GM21515 (cell line): ENCODE results near the gene HSPA1L.
"Not testable (repeated sequence)": the region's sequence is repeated elsewhere in the genome, so short reads cannot be mapped to it uniquely, and the experiment has no call there.

Experiments used
- ATAC-seq: cut with Tn5 transposase; IDR thresholded peaks from one replicate; pipeline ENCODE4 v1.9.1; 2021; ENCODE audit not compliant: unreplicated experiment

HSPA1L gene

DNA sequence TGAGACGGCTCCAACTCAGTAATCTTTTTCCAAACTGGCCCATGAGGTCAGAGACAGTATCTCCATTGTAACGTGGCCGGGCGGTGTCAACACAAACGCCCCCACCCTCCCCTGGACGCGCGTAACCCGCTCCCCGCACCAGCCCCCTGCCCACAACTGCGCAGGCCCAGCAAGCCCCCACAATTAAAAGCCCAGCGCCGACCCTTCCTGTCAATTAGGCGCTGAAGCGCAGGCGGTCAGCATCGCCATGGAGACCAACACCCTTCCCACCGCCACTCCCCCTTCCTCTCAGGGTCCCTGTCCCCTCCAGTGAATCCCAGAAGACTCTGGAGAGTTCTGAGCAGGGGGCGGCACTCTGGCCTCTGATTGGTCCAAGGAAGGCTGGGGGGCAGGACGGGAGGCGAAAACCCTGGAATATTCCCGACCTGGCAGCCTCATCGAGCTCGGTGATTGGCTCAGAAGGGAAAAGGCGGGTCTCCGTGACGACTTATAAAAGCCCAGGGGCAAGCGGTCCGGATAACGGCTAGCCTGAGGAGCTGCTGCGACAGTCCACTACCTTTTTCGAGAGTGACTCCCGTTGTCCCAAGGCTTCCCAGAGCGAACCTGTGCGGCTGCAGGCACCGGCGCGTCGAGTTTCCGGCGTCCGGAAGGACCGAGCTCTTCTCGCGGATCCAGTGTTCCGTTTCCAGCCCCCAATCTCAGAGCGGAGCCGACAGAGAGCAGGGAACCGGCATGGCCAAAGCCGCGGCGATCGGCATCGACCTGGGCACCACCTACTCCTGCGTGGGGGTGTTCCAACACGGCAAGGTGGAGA, at the start of gene HSPA1L, which contains the start of gene HSPA1A:
Gene HSPA1L, minus strand, starts transcription at position 259 of the 814 bp plus-strand sequence. CDS start 3,311 bp downstream, outside the sequence.
Gene HSPA1A, plus strand, starts transcription at position 519 of the 814 bp plus-strand sequence. Its CDS starts 214 bp downstream, at position 733.
- ATAC-seq, result peak; percentile 39

DNA sequence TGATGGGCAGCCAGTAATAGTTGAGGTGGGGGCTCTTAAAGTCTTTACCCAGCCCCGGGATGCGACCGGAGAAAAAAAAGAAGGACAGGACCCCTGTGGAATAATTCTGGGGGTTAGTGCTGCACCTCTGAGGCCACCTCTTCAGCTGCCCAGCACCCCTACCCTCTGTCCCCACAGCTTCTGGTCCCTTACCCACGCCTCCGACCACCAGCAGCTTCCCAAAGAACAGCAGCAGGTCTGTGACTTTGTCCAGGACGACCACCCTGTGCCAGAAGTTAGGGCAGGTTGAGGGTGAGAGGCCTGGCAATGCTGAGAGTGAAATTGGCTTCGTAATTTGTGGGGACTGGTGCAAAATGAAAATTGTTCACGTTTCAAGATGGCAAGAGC, 49.7 kb upstream of the HSPA1L start:
- ATAC-seq, result no peak

DNA sequence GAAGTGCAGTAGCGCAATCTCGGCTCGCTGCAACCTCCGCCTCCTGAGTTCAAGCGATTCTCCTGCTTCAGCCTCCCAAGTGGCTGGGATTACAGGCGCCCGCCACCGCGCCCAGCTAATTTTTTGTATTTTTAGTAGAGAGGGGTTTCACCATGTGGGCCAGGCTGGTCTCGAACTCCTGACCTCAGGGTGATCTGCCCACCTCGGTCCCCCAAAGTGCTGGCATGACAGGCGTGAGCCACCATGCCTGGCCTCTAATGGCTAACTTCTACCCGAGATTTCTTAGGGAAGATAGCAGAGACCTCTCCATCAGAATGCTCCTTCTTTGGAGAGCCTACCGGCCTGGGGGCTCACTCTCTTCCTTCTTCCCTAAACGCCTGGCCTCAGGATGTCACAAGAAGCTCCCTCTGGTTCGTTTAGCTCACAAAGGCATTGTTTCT, 49.1 kb upstream of the HSPA1L start:
- ATAC-seq, result not testable (repeated sequence)

DNA sequence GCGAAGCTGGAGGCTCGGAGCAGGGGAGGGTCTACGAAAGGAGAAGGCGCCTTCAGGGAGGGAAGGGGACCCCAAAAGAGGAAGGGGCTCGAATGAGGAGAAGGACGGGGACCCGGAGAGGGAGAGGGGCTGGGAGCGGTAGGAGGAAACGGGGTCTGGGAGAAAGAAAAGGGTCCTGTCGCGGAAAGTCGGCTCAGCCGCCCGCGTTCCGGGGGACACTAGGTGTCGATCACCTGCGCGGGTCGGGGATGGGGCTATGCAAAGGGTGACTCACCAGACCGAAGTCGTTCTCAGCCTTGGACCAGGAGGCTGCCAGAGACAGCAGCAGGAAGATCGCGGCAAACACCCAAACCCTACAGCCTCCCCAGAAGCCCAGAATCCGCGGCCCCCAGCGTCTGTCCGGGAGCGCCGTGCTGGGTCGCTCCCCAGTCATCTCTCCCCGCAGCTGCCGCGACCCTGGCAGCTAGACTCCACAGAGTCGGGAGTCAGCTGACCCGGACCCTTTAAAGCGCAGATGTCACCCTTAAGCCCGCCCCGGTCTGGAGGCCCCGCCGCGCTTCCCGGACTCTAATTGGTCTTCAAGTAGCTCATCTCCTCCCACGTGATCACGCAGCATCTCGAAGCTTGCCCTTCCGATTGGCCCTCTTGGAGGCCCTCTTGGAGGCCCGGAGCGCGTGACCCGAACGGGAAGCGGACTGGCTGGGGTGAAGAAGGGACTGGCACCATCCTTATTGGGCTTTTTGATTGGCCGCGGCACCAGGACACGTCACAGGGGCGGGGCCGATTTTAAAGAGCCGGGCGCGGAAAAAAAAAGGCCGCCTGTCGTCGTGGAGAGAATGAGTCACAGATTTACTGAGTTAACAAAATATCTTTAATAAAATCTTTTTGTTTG, 47.5 kb upstream of the HSPA1L start, which contains the start of gene NEU1:
Gene NEU1, minus strand, starts transcription at position 478 of the 892 bp plus-strand sequence. Its CDS starts 45 bp downstream, at position 433.
- ATAC-seq, result peak; percentile 88

DNA sequence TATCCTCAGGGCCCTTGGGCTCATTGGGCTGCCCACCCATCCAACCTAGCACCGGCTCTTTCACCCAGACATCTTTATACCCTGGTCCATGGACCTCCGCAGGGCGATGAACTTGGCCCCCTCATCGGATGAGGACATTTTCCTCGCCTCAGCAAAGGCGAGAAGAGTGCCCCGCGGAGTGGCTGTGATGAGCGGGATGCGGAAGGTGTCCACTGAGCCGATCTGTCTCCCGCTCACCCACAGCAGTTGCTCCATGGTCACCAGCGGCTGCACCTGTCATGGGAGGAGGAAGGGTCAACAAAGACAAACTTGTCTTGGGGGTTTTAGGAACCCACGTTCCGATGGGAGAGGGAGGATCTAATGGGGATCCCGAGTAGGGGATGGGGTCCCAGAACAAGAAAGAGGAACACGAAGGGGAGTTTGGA, 46.8 kb upstream of the HSPA1L start:
- ATAC-seq, result no peak

DNA sequence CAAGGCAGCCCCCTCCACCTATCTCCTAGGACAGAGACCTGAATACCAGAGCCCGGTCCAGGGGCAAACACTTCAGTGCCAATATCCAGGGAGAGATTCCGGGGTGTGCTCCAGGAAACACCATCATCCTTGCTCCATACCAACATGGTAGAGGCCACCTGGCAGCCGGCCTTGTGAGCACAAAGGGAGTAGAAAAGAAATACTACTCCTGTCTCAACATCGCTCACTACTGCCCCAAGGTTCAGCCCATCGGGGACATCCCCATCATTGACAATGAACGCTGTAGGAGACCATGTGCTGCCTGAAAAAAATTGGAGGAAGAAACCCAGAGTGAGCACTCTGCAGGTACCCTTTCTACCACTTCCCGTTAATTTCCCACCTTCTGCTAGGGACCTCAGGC, 46.1 kb upstream of the HSPA1L start:
- ATAC-seq, result no peak

DNA sequence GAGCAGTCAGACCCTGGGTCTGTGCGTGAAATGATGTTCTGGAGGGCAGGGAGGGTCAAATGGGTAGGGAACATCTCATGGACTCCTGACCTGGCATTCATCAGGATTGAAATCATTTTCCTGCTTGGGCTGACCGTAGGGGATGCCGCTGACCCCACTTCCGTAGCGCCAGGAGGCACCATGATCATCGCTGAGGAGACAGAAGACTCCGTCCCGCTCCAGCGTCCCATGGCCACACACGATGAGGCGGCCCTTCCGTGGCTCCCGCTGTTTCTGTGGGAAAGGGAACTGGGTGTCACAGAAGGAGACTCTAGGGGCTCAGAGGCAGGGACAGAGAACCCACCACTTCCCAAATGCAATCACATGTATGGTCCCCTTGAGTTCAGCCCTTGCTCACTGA, 45.3 kb upstream of the HSPA1L start:
- no peak for ATAC-seq

DNA sequence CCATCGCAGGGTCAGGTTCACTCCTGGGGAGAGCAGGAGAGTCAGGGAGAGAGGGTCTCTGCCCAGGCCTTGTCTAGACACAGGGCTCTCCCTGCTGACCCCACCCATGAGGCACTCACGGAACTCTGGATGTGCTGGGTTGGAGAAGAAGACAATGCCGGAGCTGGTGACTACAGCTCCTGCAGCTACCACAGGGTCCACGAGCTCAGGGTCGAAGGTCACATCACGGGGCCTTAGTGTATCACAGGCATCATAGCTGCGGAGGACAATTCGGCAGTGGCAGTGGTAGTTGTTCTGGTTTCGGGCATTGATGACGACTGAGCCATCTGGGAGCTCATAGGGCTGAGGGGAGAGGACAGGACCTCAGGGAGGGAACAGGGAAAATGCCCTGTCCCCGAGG, 44.8 kb upstream of the HSPA1L start:
- no peak for ATAC-seq

DNA sequence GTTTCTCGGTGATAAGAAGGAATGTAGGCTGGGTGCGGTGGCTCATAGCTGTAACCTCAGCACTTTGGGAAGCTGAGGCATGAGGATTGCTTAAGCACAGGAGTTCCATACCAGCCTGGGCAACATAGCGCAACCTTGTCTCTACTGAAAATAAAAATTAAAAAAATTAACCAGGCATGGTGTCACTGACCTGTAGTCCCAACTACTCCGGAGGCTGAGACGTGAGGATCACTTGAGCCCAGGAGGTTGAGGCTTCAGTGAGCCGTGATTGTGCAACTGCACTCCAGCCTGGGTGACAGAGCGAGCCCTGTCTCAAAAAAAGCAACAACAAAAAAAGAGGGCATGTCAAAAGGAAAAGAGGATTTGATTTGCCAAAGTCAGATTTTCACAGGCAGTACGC, 43.6 kb upstream of the HSPA1L start:
- ATAC-seq, result no peak

DNA sequence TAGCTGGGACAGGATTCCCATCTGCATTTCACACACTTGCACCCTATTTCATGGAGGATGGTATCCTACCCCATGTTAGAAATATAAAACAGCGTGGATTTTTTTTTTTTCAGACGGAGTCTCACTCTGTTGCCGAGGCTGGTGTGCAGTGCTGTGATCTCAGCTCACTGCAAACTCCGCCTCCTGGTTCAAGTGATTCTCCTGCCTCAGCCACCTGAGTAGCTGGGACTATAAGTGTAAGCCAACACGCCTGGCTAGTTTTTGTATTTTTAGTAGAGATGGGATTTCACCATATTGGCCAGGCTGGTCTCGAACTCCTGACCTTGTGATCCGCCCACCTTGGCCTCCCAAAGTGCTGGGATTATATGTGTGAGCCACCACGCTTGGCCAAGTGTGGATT, 42.7 kb upstream of the HSPA1L start:
- ATAC-seq, result not testable (repeated sequence)

DNA sequence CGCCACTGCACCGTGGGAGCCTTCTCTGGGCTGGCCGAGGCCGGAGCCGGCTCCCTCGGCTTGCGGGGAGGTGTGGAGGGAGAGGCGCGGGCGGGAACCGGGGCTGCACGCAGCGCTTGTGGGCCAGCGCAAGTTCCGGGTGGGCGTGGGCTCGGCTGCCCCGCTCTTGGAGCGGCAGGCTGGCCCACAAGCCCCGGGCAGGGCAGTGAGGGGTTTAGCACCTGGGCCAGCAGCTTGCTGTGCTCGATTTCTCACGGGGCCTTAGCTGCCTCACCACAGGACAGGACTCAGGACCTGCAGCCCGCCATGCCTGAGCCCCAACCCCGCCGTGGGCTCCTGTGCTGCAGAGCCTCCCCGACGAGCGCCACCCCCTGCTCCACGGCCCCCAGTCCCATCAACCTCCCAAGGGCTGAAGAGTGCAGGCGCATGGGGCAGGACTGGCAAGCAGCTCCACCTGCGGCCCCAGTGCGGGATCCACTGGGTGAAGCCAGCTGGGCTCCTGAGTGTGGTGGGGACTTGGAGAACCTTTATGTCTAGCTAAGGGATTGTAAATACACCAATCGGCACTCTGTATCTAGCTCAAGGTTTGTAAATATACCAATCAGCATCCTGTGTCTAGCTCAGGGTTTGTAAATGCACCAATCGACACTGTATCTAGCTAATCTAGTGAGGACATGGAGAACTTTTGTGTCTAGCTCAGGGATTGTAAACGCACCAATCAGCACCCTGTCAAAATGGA, 37.1 kb upstream of the HSPA1L start:
- not testable (repeated sequence) for ATAC-seq

DNA sequence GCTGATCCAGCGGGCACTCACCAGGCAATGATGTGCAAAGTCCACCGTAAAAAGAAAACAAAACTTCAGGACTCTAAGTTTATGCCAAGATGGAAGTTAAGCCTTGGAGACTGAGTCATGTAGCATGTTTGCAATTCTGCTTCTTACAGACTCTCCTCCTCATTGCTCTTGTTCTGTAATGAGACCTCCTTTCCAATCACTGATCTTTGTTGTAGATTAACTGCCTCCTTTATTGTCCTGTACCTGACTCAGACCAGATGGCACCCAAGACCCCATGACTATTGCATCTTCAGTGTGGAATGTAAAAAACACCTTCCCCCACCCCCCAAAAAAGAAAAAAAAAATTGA, 36.4 kb upstream of the HSPA1L start:
- no peak for ATAC-seq

DNA sequence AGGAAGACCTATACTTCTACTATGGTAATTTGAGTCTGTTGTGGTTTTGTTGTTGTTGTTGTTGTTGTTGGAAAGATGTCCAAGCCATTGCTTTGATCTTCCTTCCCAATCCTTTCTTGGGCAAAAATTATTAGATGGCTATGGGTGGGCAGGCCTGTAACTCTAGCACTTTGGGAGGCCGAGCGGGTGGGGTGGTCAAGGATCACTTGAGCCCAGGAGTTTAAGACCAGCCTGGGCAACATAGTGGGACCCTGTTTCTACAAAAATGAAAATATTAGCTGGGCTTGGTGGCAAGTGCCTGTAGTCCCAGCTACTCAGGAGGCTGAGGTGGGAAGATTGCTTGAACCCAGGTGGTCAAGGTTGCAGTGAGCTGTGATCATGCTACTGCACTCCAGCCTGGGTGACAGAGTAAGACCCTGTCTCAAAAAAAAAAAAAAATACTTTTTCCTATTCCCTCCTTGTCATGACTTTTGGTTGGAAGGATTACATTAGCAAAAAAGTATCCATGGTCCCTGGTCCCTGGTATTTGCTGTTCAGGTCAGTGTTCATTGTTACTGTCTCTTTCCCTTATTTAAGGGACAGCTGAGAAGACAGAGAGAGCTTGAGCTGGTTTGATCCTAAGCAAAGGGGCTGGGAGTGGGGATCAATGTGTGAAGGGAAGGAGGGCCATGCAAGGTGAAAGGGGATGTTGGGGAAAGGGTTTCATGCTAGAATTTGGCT, 35.8 kb upstream of the HSPA1L start:
- no peak for ATAC-seq

DNA sequence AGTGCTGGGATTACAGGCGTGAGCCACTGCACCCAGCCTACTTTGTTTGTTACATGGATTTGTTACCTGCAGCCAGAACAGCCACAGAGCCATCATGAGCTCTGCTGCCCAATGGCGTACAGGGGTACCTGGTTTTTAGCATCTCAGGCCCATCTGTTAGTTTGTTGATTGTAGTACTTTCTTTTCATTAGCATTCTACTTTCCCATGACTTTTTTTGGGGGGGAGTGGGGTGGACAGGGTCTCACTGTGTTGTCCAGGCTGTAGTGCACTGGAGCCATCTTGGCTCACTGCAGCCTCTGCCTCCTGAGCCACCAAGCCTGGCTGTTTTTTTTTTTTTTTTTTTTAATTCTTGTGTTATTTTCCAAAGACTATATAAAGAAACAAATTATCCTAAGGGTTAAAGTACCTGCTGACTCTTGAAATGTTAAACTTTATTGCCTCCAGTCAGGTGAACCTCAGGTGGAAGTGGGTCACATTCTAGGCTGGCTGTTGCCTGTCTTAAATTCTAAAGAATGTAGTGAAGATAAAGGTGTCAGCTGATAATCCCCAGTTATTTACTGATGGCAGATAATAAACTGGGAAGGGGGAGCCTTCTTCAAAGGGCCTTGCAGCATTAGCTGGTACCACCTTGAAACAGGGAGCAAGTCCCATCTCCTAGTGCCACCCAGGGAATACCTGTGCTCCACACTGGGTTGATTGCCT, 32.3 kb upstream of the HSPA1L start:
- no peak for ATAC-seq

DNA sequence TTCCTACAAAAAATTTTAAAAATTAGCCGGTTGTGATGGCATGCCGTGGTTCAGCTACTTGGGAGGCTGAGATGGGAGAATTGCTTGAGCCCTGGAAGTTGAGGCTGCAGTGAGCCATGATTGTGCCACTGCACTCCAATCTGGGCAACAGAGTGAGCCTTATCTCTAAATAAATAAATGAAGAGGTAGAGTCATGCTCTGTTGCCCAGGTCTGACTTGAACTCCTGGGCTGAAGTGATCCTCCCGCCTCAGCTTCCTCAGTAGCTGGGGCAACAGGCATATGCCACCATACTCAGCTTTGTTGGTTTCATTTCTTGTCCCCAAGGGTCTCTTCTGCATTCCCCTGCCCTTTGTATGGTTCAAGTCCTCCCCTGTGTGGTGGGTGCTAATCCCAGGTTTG, 29.4 kb upstream of the HSPA1L start:
- ATAC-seq, result no peak

DNA sequence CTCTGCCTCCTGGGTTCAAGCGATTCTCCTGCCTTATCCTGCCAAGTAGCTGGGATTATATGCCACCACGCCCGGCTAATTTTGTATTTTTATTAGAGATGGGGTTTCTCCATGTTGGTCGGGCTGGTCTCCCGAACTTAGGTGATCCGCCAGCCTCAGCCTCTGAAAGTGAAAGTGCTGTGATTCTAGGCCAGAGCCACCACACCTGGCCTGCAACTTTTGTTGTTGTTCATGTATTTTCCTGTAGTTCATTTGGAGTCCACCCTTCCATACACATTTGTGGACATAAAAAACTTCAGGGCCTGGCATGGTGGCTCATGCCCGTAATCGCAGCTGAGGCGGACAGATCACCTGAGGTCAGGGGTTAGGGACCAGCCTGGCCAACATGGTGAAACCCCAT, 27.0 kb upstream of the HSPA1L start:
- no peak for ATAC-seq

DNA sequence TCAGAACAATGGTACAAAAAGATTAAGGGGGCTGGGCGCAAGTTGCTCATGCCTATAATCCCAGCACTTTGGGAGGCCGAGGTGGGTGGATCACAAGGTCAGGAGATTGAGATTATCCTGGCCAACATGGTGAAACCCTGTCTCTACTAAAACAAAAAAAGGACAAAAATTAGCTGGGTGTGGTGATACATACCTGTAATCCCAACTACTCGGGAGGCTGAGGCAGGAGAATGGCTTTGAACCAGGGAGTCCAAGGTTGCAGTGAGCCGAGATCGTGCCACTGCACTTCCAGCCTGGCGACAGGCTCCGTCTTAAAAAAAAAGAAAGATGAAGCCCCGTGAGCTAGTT, 24.7 kb upstream of the HSPA1L start:
- not testable (repeated sequence) for ATAC-seq

DNA sequence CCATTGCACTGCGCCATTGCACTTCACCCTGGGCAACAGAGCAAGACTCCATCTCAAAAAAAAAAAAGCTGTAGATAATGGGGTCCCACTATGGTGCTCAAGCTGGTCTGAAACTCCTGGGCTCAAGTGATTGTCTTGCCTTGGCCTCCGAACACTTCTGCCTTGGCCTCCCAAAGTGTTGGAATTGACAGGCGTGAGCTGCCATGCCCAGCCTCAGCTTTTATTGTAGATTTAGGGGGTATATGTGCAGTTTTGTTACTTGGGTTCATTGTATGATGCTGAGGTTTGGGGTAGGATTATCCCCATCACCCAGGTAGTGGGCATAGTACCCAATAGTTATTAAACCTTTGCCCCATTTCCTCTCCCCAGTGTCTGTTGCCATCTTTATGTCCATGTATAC, 23.9 kb upstream of the HSPA1L start:
- no peak for ATAC-seq

DNA sequence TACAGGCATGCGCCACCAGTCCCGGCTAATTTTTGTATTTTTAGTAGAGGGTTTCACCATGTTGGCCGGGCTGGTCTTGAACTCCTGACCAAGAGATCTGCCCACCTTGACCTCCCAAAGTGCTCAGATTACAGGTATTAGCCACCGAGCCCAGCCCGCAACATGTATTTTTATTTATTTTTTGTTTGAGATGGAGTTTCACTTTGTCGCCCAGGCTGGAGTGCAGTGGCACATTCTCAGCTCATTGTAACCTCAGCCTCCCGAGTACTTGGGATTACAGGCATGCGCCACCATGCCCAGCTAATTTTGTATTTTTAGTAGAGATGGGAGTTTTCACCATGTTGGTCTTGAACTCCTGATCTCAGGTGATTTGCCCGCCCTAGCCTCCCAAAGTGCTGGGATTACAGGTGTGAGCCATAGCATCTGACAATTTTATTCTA, 23.1 kb upstream of the HSPA1L start:
- not testable (repeated sequence) for ATAC-seq
